ENCODE data around the gene MAP3K20.
"Not testable (repeated sequence)": the region's sequence is repeated elsewhere in the genome, so short reads cannot be mapped to it uniquely, and the experiment has no call there.

Gene MAP3K20

DNA sequence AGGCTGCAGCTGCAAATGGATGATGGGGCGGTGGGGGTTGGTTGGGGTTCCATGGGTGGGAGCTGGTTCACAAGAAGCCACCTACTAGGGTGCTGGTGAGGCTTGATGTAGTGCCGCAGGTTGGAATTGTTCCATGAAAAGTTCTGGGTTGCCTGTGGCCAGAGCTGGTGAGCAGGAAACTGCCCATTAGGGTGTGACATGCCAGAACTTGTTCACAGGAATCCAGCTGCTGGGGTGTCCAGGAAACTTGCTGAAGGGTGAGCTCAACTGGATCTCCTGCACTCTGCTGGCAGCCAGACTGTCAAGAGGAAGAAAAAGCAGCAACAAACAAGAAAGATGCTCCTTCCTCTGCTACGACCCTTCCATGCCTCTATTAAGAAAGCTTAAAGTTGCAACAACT is 48.8 kb downstream of the MAP3K20 start:
- no peak overlapping the region for H3K4me2 ChIP-seq (ENCODE audit: low read length)
- no peak overlapping the region for H3K4me3 ChIP-seq (ENCODE audit: low read length)
- peaks cover 25% of the 10 kb centered on the region for H3K79me2 ChIP-seq (ENCODE audit: low read length)
- TF ChIP-seq EZH2phosphoT487 (IDR thresholded peaks at IDR 0.05; ENCODE audit: low read depth) = no peak
- TF ChIP-seq, protein P1, sequence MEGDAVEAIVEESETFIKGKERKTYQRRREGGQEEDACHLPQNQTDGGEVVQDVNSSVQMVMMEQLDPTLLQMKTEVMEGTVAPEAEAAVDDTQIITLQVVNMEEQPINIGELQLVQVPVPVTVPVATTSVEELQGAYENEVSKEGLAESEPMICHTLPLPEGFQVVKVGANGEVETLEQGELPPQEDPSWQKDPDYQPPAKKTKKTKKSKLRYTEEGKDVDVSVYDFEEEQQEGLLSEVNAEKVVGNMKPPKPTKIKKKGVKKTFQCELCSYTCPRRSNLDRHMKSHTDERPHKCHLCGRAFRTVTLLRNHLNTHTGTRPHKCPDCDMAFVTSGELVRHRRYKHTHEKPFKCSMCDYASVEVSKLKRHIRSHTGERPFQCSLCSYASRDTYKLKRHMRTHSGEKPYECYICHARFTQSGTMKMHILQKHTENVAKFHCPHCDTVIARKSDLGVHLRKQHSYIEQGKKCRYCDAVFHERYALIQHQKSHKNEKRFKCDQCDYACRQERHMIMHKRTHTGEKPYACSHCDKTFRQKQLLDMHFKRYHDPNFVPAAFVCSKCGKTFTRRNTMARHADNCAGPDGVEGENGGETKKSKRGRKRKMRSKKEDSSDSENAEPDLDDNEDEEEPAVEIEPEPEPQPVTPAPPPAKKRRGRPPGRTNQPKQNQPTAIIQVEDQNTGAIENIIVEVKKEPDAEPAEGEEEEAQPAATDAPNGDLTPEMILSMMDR (IDR thresholded peaks at IDR 0.05; ENCODE audit: low read depth, low read length) = no peak
- no peak overlapping the region for H3K9ac ChIP-seq (ENCODE audit: low read length)
- peaks cover 9% of the 10 kb centered on the region for H4K20me1 ChIP-seq (ENCODE audit: insufficient read depth, low read length)
- H3K27me3 ChIP-seq (ENCODE audit: low read depth, low read length) = no peaks in the 10 kb centered on the region
- H3K27ac ChIP-seq (ENCODE audit: low read length) = no peak overlapping the region
- no peaks in the 10 kb centered on the region for H3K9me3 ChIP-seq (ENCODE audit: insufficient read depth, low read length)
- peaks cover 15% of the 10 kb centered on the region for H3K36me3 ChIP-seq (replicated peaks; ENCODE audit: low read depth, low read length)
- H3K4me1 ChIP-seq (ENCODE audit: low read length) = peaks cover 46% of the 10 kb centered on the region
- H2AFZ ChIP-seq (ENCODE audit: low read depth, low read length) = no peak overlapping the region

DNA sequence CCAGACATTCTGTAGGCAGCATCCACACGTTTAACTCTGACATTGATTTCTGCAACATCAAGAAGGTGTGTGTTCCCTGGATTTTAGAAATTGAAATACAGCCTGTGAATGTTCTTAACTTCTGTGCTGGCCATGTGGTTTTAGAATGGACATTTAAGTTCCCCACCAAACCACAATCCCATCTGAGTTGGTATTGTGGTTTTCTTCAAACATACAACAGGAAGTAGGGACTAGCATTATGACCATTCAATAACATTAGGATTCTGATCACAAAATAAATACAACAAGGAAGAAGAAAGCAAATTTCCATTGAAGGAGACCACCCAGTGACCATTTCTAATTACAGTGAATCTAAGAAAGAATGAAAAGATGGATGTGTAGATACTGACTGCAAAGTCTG is 51.2 kb downstream of the MAP3K20 start:
- Histone ChIP-seq H3K9me3 (ENCODE audit: insufficient read depth, low read length) (no peaks in the 10 kb centered on the region), H3K4me1 (ENCODE audit: low read length) (peaks cover 30% of the 10 kb centered on the region), H3K27me3 (ENCODE audit: low read depth, low read length) (no peaks in the 10 kb centered on the region), H3K4me3 (ENCODE audit: low read length) (no peak overlapping the region), H3K79me2 (ENCODE audit: low read length) (peaks cover 18% of the 10 kb centered on the region; the same call in 1 of the 2 replicates), H3K9ac (ENCODE audit: low read length) (no peak overlapping the region), H4K20me1 (ENCODE audit: insufficient read depth, low read length) (peaks cover 9% of the 10 kb centered on the region), H3K36me3 (replicated peaks; ENCODE audit: low read depth, low read length) (peaks cover 11% of the 10 kb centered on the region), H2AFZ (ENCODE audit: low read depth, low read length) (no peak overlapping the region), H3K4me2 (ENCODE audit: low read length) (no peak overlapping the region), H3K27ac (ENCODE audit: low read length) (no peak overlapping the region)
- TF ChIP-seq, protein P1 (IDR thresholded peaks at IDR 0.05; ENCODE audit: low read depth, low read length) = no peak
- TF ChIP-seq EZH2phosphoT487 (IDR thresholded peaks at IDR 0.05; ENCODE audit: low read depth) = no peak

DNA sequence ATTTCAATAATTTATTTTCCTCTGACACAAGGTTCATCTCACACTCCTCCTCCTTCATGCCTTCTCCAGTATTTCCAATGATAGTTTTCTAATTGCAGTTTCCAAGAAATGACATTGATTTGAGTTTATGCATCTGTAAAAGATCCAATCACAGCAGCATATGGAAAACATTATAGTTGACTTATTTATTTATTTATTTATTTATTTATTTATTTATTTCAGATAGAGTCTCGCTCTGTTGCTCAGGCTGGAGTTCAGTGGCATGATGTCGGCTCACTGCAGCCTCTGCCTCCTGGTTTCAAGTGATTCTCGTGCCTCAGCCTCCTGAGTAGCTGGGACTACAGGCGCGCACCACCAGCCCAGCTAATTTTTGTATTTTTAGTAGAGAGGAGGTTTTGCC is 52.5 kb downstream of the MAP3K20 start:
- not testable (repeated sequence) for H3K27ac ChIP-seq (ENCODE audit: low read length); H3K27me3 ChIP-seq (ENCODE audit: low read depth, low read length); H4K20me1 ChIP-seq (ENCODE audit: insufficient read depth, low read length); H3K4me2 ChIP-seq (ENCODE audit: low read length); H3K9ac ChIP-seq (ENCODE audit: low read length); H3K9me3 ChIP-seq (ENCODE audit: insufficient read depth, low read length); H3K4me3 ChIP-seq (ENCODE audit: low read length); H3K36me3 ChIP-seq (replicated peaks; ENCODE audit: low read depth, low read length); H2AFZ ChIP-seq (ENCODE audit: low read depth, low read length)
- Histone ChIP-seq H3K4me1 (ENCODE audit: low read length) (peaks cover 31% of the 10 kb centered on the region), H3K79me2 (ENCODE audit: low read length) (peaks cover 10% of the 10 kb centered on the region; the same call in 1 of the 2 replicates)

DNA sequence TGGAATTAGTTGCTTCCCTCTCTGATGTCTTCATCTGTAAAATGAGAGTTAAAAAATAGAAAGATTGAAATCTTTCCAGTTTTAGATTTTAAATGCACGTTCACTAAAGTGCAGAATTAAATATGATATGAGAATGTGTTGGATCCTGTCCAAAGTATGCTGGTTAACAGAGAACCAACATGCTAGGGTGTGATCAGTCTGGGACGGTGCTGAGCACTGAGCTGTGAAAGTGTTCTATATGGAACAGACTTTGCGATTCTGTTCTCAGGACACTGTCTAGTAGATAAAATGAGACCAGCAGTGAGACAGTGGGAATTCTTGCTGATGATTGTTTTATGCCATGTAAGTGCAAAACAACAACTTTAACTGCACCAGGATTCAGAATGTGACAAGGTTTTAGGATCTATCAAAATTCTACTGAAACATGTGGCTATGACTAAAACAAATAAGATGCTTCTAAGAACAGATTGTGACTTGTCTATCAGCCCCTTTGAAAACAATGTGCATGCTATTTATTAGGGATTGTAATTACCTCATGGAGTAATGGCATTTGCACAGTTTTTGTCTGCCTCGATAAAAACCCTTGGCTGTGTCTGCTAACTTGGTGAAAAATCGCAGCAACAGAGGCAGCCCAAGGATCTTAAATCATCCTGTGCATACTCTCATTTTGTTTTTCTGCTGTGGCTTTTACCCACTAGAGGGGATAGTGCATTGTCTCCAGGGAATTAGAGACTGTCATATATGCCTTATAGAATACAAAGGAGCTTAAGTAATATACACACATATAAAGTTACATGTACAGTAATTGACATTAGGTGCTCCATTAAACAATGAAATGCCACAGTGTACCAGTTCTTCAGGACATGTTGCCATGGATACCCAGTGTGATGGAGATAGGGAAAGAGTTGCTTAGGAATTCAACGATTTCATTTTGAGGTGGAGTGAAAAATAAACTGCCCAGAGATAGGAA is 55.1 kb downstream of the MAP3K20 start:
- no peak overlapping the region for H3K4me2 ChIP-seq (ENCODE audit: low read length)
- H3K9ac ChIP-seq (ENCODE audit: low read length) = no peak overlapping the region
- H3K9me3 ChIP-seq (ENCODE audit: insufficient read depth, low read length) = no peaks in the 10 kb centered on the region
- H3K4me1 ChIP-seq (ENCODE audit: low read length) = peaks cover 20% of the 10 kb centered on the region
- no peak for TF ChIP-seq EZH2phosphoT487 (IDR thresholded peaks at IDR 0.05; ENCODE audit: low read depth)
- TF ChIP-seq, protein P1 (IDR thresholded peaks at IDR 0.05; ENCODE audit: low read depth, low read length) = no peak
- no peaks in the 10 kb centered on the region; the same call in 1 of the 2 replicates for H4K20me1 ChIP-seq (ENCODE audit: insufficient read depth, low read length)
- no peaks in the 10 kb centered on the region for H3K79me2 ChIP-seq (ENCODE audit: low read length)
- H3K27ac ChIP-seq (ENCODE audit: low read length) = no peak overlapping the region
- H3K4me3 ChIP-seq (ENCODE audit: low read length) = no peak overlapping the region
- H3K27me3 ChIP-seq (ENCODE audit: low read depth, low read length) = no peaks in the 10 kb centered on the region
- no peak overlapping the region for H2AFZ ChIP-seq (ENCODE audit: low read depth, low read length)
- peaks cover 3% of the 10 kb centered on the region for H3K36me3 ChIP-seq (replicated peaks; ENCODE audit: low read depth, low read length)
